Left ventricle myocardium inferior (tissue), 1 donor: ENCODE measurements around the gene TICAM1. TPM values are rescaled to one million over a fixed set of nuclear protein-coding genes. Genes with fewer than 3 reads are reported as not detected.
A peak's percentile ranks its signal among the peaks of the same experiment; 100 is the strongest.
"Not testable (repeated sequence)": the region's sequence is repeated elsewhere in the genome, so short reads cannot be mapped to it uniquely, and the experiment has no call there.

Experiments used
- DNase-seq: peaks from one replicate; pipeline ENCODE4 v3.0.0-alpha.2; 2020
- H3K27ac ChIP-seq: fragments of 200-600 bp; replicated peaks from 2 replicates; pipeline ENCODE4 v1.8.0; 2021
- H3K27me3 ChIP-seq: fragments of 200-600 bp; 2 replicates; pipeline ENCODE4 v1.8.0; 2021; ENCODE audit warnings: low read depth
- H3K36me3 ChIP-seq: fragments of 200-600 bp; 2 replicates; pipeline ENCODE4 v1.8.0; 2021
- H3K4me1 ChIP-seq: fragments of 200-600 bp; 2 replicates; pipeline ENCODE4 v1.8.0; 2021
- H3K4me3 ChIP-seq: fragments of 200-600 bp; 2 replicates; pipeline ENCODE4 v1.8.0; 2021; ENCODE audit warnings: mild to moderate bottlenecking, moderate library complexity
- H3K9me3 ChIP-seq: fragments of 200-600 bp; replicated peaks from 2 replicates; pipeline ENCODE4 v1.8.0; 2021
- intact Hi-C: fragments of 100-400 bp; cut with micrococcal nuclease; formaldehyde crosslinking; loops from one replicate; pipeline ENCODE4 v1.11.0; 2022
- total RNA-seq: library from RNA; stranded (reverse); fragmentation: NEBNext Ultra II Directional; extraction: Animal tissue kit (Norgen Biotek cat#: 25700); gene quantifications from one replicate; pipeline ENCODE4 v1.2.1, GENCODE V29; 2021
- TF ChIP-seq, protein P1 (sequence below): fragments of 200-600 bp; IDR thresholded peaks from 2 replicates; pipeline ENCODE4 v1.8.0; 2021; ENCODE audit warnings: antibody characterized with exemption, mild to moderate bottlenecking, borderline replicate concordance
- donor health status: DM: no; HTN: yes; CAD: no; lungs with severe emphysema.

The TICAM1 gene
- total RNA-seq, 1 donor from 2014 or later: 6.1 TPM

DNA sequence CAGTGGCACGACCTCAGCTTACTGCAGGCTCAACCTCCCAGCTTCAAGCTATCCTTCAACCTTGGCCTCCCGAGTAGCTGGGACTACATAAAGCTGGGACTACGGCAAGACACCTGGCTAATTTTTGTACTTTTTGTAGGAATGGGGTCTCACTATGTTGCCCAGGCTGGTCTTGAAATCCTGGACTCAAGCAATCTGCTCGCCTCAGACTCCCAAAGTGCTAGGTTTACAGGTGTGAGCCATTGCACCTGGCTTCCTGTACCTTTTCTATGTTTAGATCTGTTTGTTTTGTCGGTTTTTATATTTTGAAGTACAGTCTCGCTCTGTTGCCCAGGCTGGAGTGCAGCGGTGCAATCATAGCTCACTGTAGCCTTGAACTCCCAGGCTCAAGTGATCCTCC lies 17.5 kb upstream of the TICAM1 start:
- intact Hi-C loops: no loop called here
- Histone ChIP-seq H3K4me3 (no peak overlapping the region), H3K27ac (no peak overlapping the region), H3K4me1 (no peaks in the 10 kb centered on the region), H3K9me3 (no peaks in the 10 kb centered on the region), H3K27me3 (no peaks in the 10 kb centered on the region), H3K36me3 (peaks cover 58% of the 10 kb centered on the region)
- no peak for DNase-seq
- TF ChIP-seq, protein P1, sequence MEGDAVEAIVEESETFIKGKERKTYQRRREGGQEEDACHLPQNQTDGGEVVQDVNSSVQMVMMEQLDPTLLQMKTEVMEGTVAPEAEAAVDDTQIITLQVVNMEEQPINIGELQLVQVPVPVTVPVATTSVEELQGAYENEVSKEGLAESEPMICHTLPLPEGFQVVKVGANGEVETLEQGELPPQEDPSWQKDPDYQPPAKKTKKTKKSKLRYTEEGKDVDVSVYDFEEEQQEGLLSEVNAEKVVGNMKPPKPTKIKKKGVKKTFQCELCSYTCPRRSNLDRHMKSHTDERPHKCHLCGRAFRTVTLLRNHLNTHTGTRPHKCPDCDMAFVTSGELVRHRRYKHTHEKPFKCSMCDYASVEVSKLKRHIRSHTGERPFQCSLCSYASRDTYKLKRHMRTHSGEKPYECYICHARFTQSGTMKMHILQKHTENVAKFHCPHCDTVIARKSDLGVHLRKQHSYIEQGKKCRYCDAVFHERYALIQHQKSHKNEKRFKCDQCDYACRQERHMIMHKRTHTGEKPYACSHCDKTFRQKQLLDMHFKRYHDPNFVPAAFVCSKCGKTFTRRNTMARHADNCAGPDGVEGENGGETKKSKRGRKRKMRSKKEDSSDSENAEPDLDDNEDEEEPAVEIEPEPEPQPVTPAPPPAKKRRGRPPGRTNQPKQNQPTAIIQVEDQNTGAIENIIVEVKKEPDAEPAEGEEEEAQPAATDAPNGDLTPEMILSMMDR: no peak

DNA sequence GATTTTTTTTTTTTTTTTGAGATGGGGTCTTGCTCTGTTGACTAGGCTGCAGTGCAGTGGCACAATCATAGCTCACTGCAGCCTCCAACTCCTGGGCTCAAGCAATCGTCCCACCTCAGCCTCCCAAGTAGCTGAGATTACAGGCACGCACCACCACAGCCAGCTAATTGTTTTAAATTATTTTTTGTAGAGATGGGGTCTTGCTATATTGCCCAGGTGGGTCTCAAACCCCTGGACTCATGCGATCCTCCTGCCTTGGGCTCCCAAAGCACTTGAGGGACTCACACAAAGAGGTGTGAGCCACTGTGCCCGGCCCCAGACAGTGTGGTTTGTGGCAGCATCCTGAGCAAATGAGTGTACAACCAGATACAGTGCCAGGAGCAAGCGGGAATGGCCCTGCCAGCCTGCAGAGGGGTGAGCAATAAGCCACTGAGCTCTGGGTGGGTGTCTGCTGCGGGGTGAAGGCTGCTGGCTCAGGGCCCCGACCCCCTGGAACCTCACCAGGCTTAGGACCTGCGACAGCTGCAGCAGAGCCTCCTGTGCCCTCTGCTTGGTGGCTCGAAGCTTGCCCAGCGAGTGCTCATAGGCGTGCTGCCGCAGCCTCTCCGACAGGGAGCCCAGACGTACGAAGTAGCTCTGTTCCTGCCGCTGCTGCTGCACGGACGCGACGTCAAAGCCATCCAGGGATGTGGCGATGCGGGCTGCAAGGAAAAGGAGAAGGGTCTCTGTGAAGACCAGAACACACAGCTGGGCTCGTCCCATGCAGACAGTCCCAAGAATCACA lies 15.9 kb upstream of the TICAM1 start:
- Histone ChIP-seq H3K4me3 (no peak overlapping the region), H3K27me3 (no peaks in the 10 kb centered on the region), H3K4me1 (no peaks in the 10 kb centered on the region), H3K27ac (no peak overlapping the region), H3K36me3 (peaks cover 72% of the 10 kb centered on the region), H3K9me3 (no peaks in the 10 kb centered on the region)
- intact Hi-C loops: no loop called here
- TF ChIP-seq, protein P1: no peak
- DNase-seq: no peak

GRCh38 chr19:4845975-4846374 lies 14.5 kb upstream of the TICAM1 start:
- H3K36me3 ChIP-seq: peaks cover 68% of the 10 kb centered on the region
- peak; percentile 34 for DNase-seq
- H3K27me3 ChIP-seq, intact Hi-C loops, H3K9me3 ChIP-seq, H3K4me3 ChIP-seq, H3K4me1 ChIP-seq: not testable (repeated sequence)
- peak overlapping the region; percentile 72 for H3K27ac ChIP-seq

GRCh38 chr19:4844348-4845179 lies 13.1 kb upstream of the TICAM1 start:
- intact Hi-C loops: no loop called here
- peak; percentile 70 for DNase-seq
- TF ChIP-seq, protein P1: no peak
- Histone ChIP-seq H3K4me3 (no peak overlapping the region), H3K27ac (peak overlapping the region; percentile 72), H3K4me1 (no peaks in the 10 kb centered on the region), H3K27me3 (no peaks in the 10 kb centered on the region), H3K36me3 (peaks cover 70% of the 10 kb centered on the region), H3K9me3 (no peaks in the 10 kb centered on the region)

- Histone ChIP-seq H3K27me3 (no peaks in the 10 kb centered on the region), H3K36me3 (peaks cover 71% of the 10 kb centered on the region), H3K4me3 (no peak overlapping the region), H3K27ac (no peak overlapping the region), H3K9me3 (no peaks in the 10 kb centered on the region), H3K4me1 (no peaks in the 10 kb centered on the region)
- intact Hi-C loops: no loop called here
- DNase-seq: no peak
- TF ChIP-seq, protein P1: no peak
These were observed 12.1 kb upstream of the TICAM1 start for GRCh38 chr19:4843647-4843965.

DNA sequence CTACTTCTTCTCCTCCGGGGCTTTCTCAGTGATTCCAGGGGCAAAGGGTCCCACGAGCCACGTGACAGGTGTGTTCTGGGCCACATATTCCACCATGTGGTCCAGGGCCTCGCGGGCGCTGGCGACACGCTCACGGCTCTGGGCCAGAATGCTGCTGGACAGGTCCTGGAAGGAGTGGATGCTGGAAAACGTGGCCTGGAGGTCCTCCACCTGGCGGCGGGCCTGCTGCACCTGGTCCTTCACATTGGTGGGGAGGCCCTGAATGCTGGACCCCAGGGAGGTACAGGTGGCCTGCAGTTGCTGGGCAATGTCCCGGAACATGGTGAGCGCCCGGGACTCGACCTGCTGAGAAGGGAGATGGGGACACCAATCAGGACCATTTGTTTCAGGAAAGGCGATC lies 7.7 kb upstream of the TICAM1 start:
- DNase-seq: no peak
- TF ChIP-seq, protein P1: no peak
- Histone ChIP-seq H3K27me3 (no peaks in the 10 kb centered on the region), H3K4me3 (no peak overlapping the region), H3K4me1 (no peaks in the 10 kb centered on the region), H3K36me3 (peaks cover 37% of the 10 kb centered on the region), H3K27ac (no peak overlapping the region), H3K9me3 (no peaks in the 10 kb centered on the region)
- intact Hi-C loops: no loop called here
